Prostate gland (tissue), 2 donors: ENCODE results near the gene SF3B2. TPM values are rescaled to one million over a fixed set of nuclear protein-coding genes. Genes with fewer than 3 reads are reported as not detected.
"Not testable (repeated sequence)": the region's sequence is repeated elsewhere in the genome, so short reads cannot be mapped to it uniquely, and the experiment has no call there.

Experiments used
- DNase-seq: peaks from one replicate; pipeline ENCODE4 v3.0.0-alpha.2; 2019; ENCODE audit warnings: low spot score
- H3K27ac ChIP-seq, 2 donors: fragments of 200-600 bp; sonication (generic); 2 replicates each; pipeline ENCODE4 v1.5.1; 2017 to 2019
- H3K27me3 ChIP-seq: fragments of 200-600 bp; sonication (generic); replicated peaks from 2 replicates; pipeline ENCODE4 v1.5.1; 2019; ENCODE audit not compliant: insufficient read depth
- H3K36me3 ChIP-seq, 2 donors: fragments of 200-600 bp; sonication (generic); 1 replicate in 1 of 2; 2 replicates in 1 of 2; pipeline versions ENCODE4 v1.5.1 to v1.8.1; 2017 to 2019
- H3K4me1 ChIP-seq: fragments of 200-600 bp; sonication (generic); replicated peaks from 2 replicates; pipeline ENCODE4 v1.5.1; 2019
- H3K4me3 ChIP-seq, 2 donors: fragments of 200-600 bp; sonication (generic); 2 replicates each; pipeline ENCODE4 v1.5.1; 2017 to 2019
- H3K9me3 ChIP-seq: fragments of 200-600 bp; sonication (generic); 2 replicates; pipeline ENCODE4 v1.5.1; 2017
- POLR2A ChIP-seq: fragments of 450-650 bp; IDR thresholded peaks from one replicate; pipeline ENCODE4 v1.6.1; 2016; ENCODE audit warnings: antibody characterized with exemption, mild to moderate bottlenecking
- POLR2AphosphoS5 ChIP-seq: sonication (generic); formaldehyde crosslinking; IDR thresholded peaks from one replicate; pipeline ENCODE4 v1.6.1; 2017; ENCODE audit warnings: antibody characterized with exemption
- WGBS: methylation state at CpG from one replicate; pipeline ENCODE4 v1.1.5; 2018; 5-methylcytosine and 5-hydroxymethylcytosine counted together
- intact Hi-C: fragments of 100-400 bp; cut with DNase I; formaldehyde crosslinking; loops from one replicate; pipeline ENCODE4 v1.14.2; 2022
- total RNA-seq, 2 donors: library from RNA; depleted of rRNA; stranded (reverse); fragments of >200 nt; gene quantifications; one replicate each; pipeline ENCODE4 v1.1.0, GENCODE V29; 2016
- TF ChIP-seq, protein P1 (sequence below), 4 experiments: fragments of 200-600 bp in 2 of 4; fragments of 450-650 bp in 2 of 4; sonication (generic) in 2 of 4; IDR thresholded peaks; 1 replicate in 3 of 4; 2 replicates in 1 of 4; pipeline ENCODE4 v1.5.1; 2016 to 2019; ENCODE audit warnings: antibody characterized with exemption in 4 of 4, mild to moderate bottlenecking in 2 of 4, moderate library complexity in 2 of 4

The SF3B2 gene
- total RNA-seq, 2 donors from 2014 or later, result 130 to 212 TPM

DNA sequence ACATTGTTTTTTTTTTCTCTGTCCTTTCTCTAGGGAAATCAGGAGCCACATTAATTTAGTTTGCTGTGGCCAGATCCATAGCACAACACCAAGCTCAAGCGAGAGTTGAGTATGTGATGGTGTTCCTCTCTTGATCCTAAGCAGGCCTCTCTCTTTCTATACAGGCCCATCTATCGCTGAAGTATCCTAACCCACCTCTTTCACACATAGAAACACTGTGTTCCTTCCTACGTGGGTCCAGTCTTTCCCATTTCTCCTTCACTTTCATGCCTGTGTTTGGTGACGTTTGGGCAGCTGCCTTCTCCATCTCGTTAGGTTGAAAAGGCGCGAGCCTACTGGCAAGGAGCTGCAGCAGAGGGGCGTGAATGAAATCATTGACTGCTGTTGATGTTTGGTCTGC lies 20.4 kb downstream of the SF3B2 start:
- Histone ChIP-seq H3K27me3 (no peaks in the 10 kb centered on the region), H3K36me3 (peaks cover 0 to 10% of the 10 kb centered on the region in 2 donors), H3K27ac (no peak overlapping the region), H3K4me3 (no peak overlapping the region), H3K9me3 (no peaks in the 10 kb centered on the region), H3K4me1 (peaks cover 5% of the 10 kb centered on the region)
- TF ChIP-seq, protein P1, sequence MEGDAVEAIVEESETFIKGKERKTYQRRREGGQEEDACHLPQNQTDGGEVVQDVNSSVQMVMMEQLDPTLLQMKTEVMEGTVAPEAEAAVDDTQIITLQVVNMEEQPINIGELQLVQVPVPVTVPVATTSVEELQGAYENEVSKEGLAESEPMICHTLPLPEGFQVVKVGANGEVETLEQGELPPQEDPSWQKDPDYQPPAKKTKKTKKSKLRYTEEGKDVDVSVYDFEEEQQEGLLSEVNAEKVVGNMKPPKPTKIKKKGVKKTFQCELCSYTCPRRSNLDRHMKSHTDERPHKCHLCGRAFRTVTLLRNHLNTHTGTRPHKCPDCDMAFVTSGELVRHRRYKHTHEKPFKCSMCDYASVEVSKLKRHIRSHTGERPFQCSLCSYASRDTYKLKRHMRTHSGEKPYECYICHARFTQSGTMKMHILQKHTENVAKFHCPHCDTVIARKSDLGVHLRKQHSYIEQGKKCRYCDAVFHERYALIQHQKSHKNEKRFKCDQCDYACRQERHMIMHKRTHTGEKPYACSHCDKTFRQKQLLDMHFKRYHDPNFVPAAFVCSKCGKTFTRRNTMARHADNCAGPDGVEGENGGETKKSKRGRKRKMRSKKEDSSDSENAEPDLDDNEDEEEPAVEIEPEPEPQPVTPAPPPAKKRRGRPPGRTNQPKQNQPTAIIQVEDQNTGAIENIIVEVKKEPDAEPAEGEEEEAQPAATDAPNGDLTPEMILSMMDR (IDR thresholded peaks at IDR 0.05), result no peak
- TF ChIP-seq POLR2A, result no peak
- TF ChIP-seq POLR2AphosphoS5, result no peak
- intact Hi-C loops, result no loop called here
- no peak for DNase-seq
- WGBS, result 77% methylated on average over 8 of the region's 8 CpGs

DNA sequence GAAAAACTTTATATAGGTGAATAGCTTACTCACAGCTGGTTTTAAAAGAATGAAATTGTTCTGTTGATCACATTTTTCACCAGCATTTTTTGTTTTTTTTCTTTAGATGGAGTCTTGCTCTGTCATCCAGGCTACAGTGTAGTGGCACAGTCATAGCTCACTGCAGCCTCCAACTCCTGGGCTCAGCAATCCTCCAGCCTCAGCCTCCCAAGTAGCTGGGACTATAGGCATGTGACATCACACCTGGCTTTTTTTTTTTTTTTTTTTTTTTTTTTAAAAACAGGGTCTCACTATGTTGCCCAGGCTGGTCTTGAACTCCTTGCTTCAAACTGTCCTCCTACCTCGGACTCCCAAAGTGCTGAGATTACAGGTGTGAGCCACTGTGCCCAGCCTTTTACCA lies 21.5 kb downstream of the SF3B2 start:
- Histone ChIP-seq H3K4me1 (peaks cover 5% of the 10 kb centered on the region), H3K9me3 (no peaks in the 10 kb centered on the region), H3K4me3 (no peak overlapping the region), H3K36me3 (no peaks in the 10 kb centered on the region), H3K27me3 (no peaks in the 10 kb centered on the region), H3K27ac (no peak overlapping the region)
- TF ChIP-seq POLR2A, result no peak
- TF ChIP-seq, protein P1 (IDR thresholded peaks at IDR 0.05), result no peak
- TF ChIP-seq POLR2AphosphoS5, result no peak
- intact Hi-C loops, result no loop called here
- 100% methylated on average over 1 of the region's 1 CpG for WGBS
- DNase-seq, result no peak

DNA sequence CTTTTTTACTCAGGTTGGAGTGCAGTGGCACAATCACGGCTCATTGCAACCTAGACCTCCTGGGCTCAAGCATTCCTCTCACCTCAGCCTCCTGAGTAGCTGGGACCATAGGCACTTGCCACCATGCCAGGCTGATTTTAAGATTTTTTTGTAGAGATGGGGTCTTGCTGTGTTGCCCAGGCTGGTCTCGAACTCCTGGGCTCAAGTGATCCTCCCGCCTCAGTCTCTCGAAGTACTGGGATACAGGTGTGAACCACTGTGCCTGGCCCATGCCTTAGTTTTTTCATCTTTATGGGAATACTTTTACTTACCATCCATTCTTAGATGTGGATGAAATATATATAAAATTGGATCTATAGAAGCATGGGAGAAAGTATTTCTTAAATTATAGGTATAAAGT lies 23.1 kb downstream of the SF3B2 start:
- no peak overlapping the region for H3K27ac ChIP-seq
- intact Hi-C loops, result no loop called here
- no peaks in the 10 kb centered on the region for H3K27me3 ChIP-seq
- TF ChIP-seq, protein P1 (IDR thresholded peaks at IDR 0.05), result no peak
- TF ChIP-seq POLR2A (no peak), POLR2AphosphoS5 (no peak)
- H3K36me3 ChIP-seq, result no peaks in the 10 kb centered on the region
- H3K4me3 ChIP-seq, result no peak overlapping the region
- WGBS, result 94% methylated on average over 4 of the region's 4 CpGs
- no peak for DNase-seq
- peaks cover 5% of the 10 kb centered on the region for H3K4me1 ChIP-seq
- no peaks in the 10 kb centered on the region for H3K9me3 ChIP-seq

DNA sequence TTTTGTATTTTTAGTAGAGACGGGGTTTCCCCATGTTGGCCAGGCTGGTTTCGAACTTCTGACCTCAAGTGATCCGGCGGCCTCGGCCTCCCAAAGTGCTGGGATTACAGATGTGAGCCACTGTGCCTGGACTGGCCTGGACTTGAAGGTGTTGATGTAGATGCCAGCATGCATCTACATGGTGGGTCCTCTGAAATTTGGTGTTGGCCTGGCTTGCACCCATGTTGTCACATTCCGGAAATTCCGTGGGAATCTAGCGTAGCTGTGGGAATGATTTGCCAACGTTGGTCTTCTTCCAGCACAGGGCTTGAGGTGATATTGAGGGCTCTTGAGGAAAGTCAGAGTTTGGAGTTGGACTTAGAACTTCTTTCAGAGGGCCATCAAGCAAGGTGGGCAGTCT lies 24.4 kb downstream of the SF3B2 start:
- TF ChIP-seq POLR2AphosphoS5 (no peak), POLR2A (no peak)
- TF ChIP-seq, protein P1 (IDR thresholded peaks at IDR 0.05), result no peak
- Histone ChIP-seq H3K27ac (no peak overlapping the region), H3K27me3 (no peaks in the 10 kb centered on the region), H3K4me1 (peaks cover 8% of the 10 kb centered on the region), H3K9me3 (no peaks in the 10 kb centered on the region), H3K4me3 (no peak overlapping the region), H3K36me3 (no peaks in the 10 kb centered on the region)
- intact Hi-C loops, result no loop called here
- DNase-seq, result no peak
- 82% methylated on average over 9 of the region's 9 CpGs for WGBS

DNA sequence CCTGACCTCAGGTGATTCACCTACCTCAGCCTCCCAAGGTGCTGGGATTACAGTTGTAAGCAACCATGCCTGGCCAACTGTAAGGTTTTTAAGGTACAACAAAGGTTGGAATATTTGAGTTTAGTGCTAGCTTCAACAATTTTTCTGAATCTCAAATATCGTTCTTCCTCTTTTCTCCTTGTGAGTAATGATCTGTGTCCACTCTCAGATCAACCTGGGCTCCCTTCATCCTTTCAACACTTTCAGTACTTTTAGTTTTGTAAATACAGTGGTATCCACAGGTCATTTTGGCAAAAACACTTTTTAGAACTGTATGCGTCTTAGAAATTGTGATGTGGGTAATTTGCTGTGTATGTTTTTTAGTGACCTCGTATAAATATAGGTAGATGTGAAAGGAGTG lies 25.8 kb downstream of the SF3B2 start:
- 90% methylated on average over 3 of the region's 3 CpGs for WGBS
- TF ChIP-seq, protein P1 (IDR thresholded peaks at IDR 0.05), result no peak
- no peak for TF ChIP-seq POLR2A
- no peak for TF ChIP-seq POLR2AphosphoS5
- H3K9me3 ChIP-seq, result no peaks in the 10 kb centered on the region
- H3K36me3 ChIP-seq, result no peaks in the 10 kb centered on the region
- H3K4me1 ChIP-seq, result peaks cover 12% of the 10 kb centered on the region
- intact Hi-C loops, result no loop called here
- H3K27ac ChIP-seq, result no peak overlapping the region
- H3K4me3 ChIP-seq, result no peak overlapping the region
- DNase-seq, result no peak
- H3K27me3 ChIP-seq, result no peaks in the 10 kb centered on the region

DNA sequence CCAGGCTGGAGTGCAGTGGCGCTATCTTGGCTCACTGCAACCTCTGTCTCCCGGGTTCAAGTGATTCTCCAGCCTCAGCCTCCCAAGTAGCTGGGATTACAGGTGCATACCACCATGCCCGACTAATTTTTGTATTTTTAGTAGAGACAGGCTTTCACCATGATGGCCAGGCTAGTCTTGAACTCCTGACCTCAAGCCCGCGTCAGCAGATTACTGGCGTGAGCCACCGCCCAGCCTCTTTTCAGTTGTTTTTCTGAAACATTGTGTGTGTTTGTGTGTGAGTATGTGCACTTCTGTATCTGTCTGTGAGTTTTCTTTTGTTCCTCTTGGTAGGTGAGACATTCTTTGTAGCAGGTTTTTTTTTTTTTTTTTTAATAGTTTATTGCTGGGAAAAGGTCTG lies 26.8 kb downstream of the SF3B2 start:
- H3K27me3 ChIP-seq, H3K36me3 ChIP-seq, intact Hi-C loops, DNase-seq, H3K27ac ChIP-seq, H3K4me3 ChIP-seq, H3K9me3 ChIP-seq: not testable (repeated sequence)
- H3K4me1 ChIP-seq, result peaks cover 12% of the 10 kb centered on the region
- 94% methylated on average over 7 of the region's 7 CpGs for WGBS
